PFSK-1 (cell line): ENCODE data around the gene HCRTR1.

Source experiments
- FOXP2 ChIP-seq: optimal IDR thresholded peaks from 2 replicates; pipeline ENCODE3; 2011; ENCODE audit warnings: borderline replicate concordance, control low read depth, inconsistent platforms; ENCODE audit not compliant: insufficient read depth; ENCODE audit errors: extremely low read length, extremely low read depth
- POLR2AphosphoS5 ChIP-seq: IDR thresholded peaks from 2 replicates; pipeline ENCODE4 v1.6.1; 2012; ENCODE audit warnings: low read depth, mild to moderate bottlenecking, control low read depth, low read length, moderate library complexity
- SIN3A ChIP-seq: IDR thresholded peaks from 2 replicates; pipeline ENCODE4 v1.6.1; 2012; ENCODE audit warnings: mild to moderate bottlenecking, low read length, moderate library complexity, borderline replicate concordance; ENCODE audit not compliant: insufficient read depth
- TAF1 ChIP-seq: IDR thresholded peaks from 2 replicates; pipeline ENCODE4 v1.6.1; 2012; ENCODE audit warnings: low read length, control low read depth, borderline replicate concordance; ENCODE audit not compliant: insufficient read depth
- TF ChIP-seq, protein P1 (sequence below), 2 experiments: IDR thresholded peaks; 2 replicates each; pipeline versions ENCODE4 v1.6.1 to v1.8.0; 2011 to 2012; ENCODE audit warnings: low read depth in 2 of 2, low read length in 2 of 2, control low read depth in 1 of 2, inconsistent platforms in 1 of 2, mild to moderate bottlenecking in 1 of 2, moderate library complexity in 1 of 2; ENCODE audit not compliant: insufficient read depth in 1 of 2

Gene HCRTR1

DNA sequence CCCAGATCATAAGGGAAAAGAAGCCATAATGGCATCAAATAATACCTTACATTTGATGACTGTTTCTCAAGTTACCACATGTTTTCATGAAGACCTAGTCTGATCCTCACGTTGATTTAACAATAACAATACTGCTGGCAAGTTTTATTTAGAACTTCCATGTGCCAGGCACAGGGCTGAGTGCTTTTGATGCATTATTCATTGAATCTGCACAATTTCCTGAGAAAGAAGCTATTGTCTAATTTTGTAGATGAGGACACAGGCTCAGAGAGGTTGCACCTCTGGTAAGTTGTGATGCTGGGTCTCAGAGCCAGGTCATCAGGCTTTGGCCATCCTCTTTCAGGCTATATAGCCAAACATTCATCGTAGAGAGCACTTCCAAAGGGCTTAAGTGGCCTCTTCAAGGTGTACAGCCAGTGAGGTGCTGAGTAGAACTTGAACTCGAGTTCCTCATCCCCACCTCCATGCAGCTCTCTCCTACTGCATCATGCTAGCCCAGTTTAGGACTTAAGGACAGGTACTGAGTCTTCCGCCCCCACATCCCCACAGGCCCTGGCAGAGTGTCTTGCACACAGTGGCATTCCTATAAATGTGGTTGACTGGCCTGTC lies 35.5 kb downstream of the HCRTR1 start:
- TF ChIP-seq, protein P1, sequence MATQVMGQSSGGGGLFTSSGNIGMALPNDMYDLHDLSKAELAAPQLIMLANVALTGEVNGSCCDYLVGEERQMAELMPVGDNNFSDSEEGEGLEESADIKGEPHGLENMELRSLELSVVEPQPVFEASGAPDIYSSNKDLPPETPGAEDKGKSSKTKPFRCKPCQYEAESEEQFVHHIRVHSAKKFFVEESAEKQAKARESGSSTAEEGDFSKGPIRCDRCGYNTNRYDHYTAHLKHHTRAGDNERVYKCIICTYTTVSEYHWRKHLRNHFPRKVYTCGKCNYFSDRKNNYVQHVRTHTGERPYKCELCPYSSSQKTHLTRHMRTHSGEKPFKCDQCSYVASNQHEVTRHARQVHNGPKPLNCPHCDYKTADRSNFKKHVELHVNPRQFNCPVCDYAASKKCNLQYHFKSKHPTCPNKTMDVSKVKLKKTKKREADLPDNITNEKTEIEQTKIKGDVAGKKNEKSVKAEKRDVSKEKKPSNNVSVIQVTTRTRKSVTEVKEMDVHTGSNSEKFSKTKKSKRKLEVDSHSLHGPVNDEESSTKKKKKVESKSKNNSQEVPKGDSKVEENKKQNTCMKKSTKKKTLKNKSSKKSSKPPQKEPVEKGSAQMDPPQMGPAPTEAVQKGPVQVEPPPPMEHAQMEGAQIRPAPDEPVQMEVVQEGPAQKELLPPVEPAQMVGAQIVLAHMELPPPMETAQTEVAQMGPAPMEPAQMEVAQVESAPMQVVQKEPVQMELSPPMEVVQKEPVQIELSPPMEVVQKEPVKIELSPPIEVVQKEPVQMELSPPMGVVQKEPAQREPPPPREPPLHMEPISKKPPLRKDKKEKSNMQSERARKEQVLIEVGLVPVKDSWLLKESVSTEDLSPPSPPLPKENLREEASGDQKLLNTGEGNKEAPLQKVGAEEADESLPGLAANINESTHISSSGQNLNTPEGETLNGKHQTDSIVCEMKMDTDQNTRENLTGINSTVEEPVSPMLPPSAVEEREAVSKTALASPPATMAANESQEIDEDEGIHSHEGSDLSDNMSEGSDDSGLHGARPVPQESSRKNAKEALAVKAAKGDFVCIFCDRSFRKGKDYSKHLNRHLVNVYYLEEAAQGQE (IDR thresholded peaks at IDR 0.05; ENCODE audit: insufficient read depth in 1 of 2, low read depth in 2 of 2, low read length in 2 of 2) = no peak
- no peak for TF ChIP-seq FOXP2
- no peak for TF ChIP-seq TAF1
- TF ChIP-seq POLR2AphosphoS5 = no peak
- TF ChIP-seq SIN3A = no peak

DNA sequence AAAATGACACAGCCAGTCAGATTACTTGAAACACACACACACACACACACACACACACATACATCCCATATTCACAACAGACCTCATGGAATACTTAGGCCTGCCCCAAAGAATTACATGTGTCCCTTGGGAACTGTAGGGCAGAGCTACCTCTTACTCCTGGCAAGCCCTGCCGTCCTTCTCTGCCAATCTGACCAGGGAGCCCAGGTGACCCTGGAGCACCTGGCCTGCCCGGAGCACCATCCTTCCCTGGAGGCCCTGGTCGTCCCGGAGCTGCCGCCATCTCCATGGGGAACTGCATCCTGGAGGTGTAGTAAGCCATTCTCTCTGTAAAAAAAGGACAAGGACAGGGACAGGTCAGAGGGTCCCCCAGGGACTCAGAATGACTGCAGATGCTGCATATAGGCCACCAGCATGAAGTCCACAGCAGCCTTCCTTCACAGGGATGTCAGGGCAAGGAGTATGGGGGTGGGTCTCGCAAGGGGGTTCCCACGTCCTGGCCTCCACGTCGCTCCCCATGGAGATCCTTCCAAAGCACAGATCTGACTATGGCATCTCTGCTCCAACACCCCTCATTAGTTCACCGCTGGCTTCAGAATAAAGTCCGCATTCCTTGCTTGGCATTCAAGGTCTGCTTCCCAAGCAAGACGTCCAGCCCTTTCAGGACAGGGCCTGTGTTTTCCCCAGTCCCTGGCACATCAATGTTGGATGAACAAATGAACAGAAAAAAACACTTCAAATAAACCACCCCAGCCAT lies 36.4 kb downstream of the HCRTR1 start:
- no peak for TF ChIP-seq POLR2AphosphoS5
- no peak for TF ChIP-seq FOXP2
- TF ChIP-seq, protein P1 (IDR thresholded peaks at IDR 0.05; ENCODE audit: insufficient read depth in 1 of 2, low read depth in 2 of 2, low read length in 2 of 2) = no peak
- no peak for TF ChIP-seq TAF1
- TF ChIP-seq SIN3A = no peak

DNA sequence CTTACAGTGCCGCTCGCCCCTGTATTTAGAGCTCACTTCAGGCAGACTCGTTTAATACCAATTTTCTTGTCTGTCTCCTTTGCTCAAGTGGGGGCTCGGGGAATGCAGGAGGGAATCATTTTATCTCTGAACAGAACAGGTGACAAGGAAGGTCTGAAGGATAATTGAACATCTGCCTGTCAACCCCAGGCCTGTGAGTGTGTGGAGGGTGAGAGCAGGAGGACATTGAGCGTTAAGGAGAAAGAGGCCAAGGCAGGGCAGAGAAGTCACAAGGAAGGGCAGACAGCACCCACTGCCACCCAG lies 36.9 kb downstream of the HCRTR1 start:
- TF ChIP-seq SIN3A (no peak), FOXP2 (no peak)

DNA sequence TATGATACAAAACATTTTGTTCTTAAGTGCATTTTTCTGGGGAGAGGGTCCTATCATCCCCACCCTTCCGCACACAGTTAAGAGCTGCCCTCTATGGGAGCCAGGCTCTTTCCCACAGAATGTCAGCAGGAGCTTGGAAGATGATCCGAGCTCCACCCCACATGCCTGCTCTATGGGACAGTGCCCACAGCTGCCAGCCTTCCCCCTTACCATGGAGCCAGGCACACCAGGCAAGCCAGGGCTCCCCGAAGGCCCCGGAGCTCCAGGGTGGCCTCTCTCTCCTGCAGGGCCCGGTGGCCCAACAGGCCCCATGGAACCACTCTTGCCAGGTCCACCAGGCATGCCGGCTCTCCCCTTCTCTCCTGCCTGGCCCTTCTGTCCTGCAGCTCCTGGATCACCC lies 37.6 kb downstream of the HCRTR1 start:
- no peak for TF ChIP-seq TAF1
- TF ChIP-seq, protein P1 (IDR thresholded peaks at IDR 0.05; ENCODE audit: insufficient read depth in 1 of 2, low read depth in 2 of 2, low read length in 2 of 2) = no peak
- TF ChIP-seq SIN3A = no peak
- TF ChIP-seq FOXP2 = no peak
- TF ChIP-seq POLR2AphosphoS5 = no peak

DNA sequence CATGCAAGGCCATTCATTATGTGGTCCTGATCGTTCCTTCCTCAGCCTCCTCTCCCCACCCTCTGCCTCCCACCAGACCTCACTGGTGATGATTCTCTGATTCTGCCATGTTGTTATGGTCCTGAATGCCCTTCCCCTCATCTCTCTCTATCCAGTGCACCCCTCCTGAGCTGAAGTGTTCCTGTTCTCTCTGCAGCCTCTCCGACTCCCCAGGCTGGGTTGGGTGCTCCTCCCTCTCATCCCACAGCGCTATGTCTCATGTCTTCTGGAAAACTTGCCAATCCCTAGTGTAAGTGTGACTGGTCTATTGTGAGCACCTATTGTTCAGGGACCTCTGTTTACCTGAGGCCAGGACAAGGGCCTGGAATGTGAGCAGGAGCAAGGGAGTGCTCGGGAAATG lies 38.3 kb downstream of the HCRTR1 start:
- TF ChIP-seq FOXP2 = no peak
- TF ChIP-seq SIN3A = no peak
- no peak for TF ChIP-seq POLR2AphosphoS5
- TF ChIP-seq, protein P1 (IDR thresholded peaks at IDR 0.05; ENCODE audit: insufficient read depth in 1 of 2, low read depth in 2 of 2, low read length in 2 of 2) = no peak
- TF ChIP-seq TAF1 = no peak
